H1 (cell line): ENCODE results near the gene SLC7A8. TPM values are rescaled to one million over a fixed set of nuclear protein-coding genes. Genes with fewer than 3 reads are reported as not detected.

Experiments used
- BCL11A ChIP-seq, 2 experiments: IDR thresholded peaks; one replicate each; pipeline ENCODE4 v1.6.1; 2011; ENCODE audit warnings: low read depth in 2 of 2, low read length in 2 of 2, mild to moderate bottlenecking in 2 of 2
- BRCA1 ChIP-seq: IDR thresholded peaks from 2 replicates; pipeline ENCODE4 v1.6.1; 2012; ENCODE audit warnings: low read depth, low read length, improper control_type of control experiment
- EZH2 ChIP-seq: fragments of 200-600 bp; sonication (generic); IDR thresholded peaks from 2 replicates; pipeline ENCODE4 v1.7.1; 2012; ENCODE audit warnings: low read depth, mild to moderate bottlenecking, moderate library complexity, low read length, inconsistent platforms; ENCODE audit not compliant: severe bottlenecking
- HDAC6 ChIP-seq: IDR thresholded peaks from one replicate; pipeline ENCODE4 v1.7.1; 2012; ENCODE audit warnings: low read depth, mild to moderate bottlenecking, inconsistent platforms, low read length, moderate library complexity
- SIRT6 ChIP-seq: IDR thresholded peaks from one replicate; pipeline ENCODE4 v1.7.1; 2012; ENCODE audit warnings: low read length, inconsistent platforms
- polyA plus RNA-seq, 7 experiments: library from polyadenylated mRNA; depleted of rRNA in 3 of 7; stranded (reverse) in 5 of 7; unstranded in 2 of 7; fragments of >200 nt in 5 of 7; fragments of 200-250 nt in 2 of 7; gene quantifications; 1 replicate in 5 of 7; 2 replicates in 1 of 7; 4 replicates in 1 of 7; pipeline versions ENCODE4 v1.2.1 to v1.2.3, GENCODE V29; 2011 to 2013; ENCODE audit warnings: missing spikeins in 2 of 7, mixed read lengths in 2 of 7
- total RNA-seq: library from RNA; stranded (reverse); fragmentation: NEBNext Ultra II Directional; extraction: Animal tissue kit (Norgen Biotek cat#: 25700); gene quantifications from 2 replicates; pipeline ENCODE4 v1.2.1, GENCODE V29; 2021
- TF ChIP-seq, protein P1 (sequence below): fragments of 300-600 bp; sonication (generic); IDR thresholded peaks from 2 replicates; pipeline ENCODE4 v1.7.1; 2012; ENCODE audit warnings: low read length, moderate library complexity, mild to moderate bottlenecking, inconsistent platforms; ENCODE audit not compliant: insufficient replicate concordance

The SLC7A8 gene
- total and polyA plus RNA-seq, 2 of the 8 experiments (the other 6 are each of a cell fraction or from before 2014, with no cell fraction given), result 182 to 204 TPM

DNA sequence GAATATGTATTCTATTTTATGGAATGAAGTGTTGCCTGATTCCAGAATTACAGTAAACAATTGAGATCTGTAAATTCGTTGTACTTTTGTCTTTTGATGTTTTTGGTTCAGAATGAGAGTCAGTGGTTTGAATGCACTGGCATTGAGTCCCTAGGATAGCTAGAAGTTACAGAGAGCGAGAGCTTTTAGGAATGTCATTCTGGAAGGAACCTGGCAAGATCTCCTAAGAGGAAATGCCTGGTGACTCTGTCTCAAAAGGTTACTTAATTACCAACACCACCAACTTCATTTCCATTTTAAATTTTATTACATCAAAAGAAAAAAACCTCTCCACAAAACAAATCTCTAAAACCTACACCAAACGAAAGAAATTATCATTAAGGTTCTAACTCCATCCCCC is 58.4 kb downstream of the SLC7A8 start (continued):
- TF ChIP-seq BRCA1 (no peak), SIRT6 (no peak), BCL11A (IDR thresholded peaks at IDR 0.05; ENCODE audit: low read depth in 2 of 2, low read length in 2 of 2) (no peak), EZH2 (no peak), HDAC6 (no peak)
- TF ChIP-seq, protein P1, sequence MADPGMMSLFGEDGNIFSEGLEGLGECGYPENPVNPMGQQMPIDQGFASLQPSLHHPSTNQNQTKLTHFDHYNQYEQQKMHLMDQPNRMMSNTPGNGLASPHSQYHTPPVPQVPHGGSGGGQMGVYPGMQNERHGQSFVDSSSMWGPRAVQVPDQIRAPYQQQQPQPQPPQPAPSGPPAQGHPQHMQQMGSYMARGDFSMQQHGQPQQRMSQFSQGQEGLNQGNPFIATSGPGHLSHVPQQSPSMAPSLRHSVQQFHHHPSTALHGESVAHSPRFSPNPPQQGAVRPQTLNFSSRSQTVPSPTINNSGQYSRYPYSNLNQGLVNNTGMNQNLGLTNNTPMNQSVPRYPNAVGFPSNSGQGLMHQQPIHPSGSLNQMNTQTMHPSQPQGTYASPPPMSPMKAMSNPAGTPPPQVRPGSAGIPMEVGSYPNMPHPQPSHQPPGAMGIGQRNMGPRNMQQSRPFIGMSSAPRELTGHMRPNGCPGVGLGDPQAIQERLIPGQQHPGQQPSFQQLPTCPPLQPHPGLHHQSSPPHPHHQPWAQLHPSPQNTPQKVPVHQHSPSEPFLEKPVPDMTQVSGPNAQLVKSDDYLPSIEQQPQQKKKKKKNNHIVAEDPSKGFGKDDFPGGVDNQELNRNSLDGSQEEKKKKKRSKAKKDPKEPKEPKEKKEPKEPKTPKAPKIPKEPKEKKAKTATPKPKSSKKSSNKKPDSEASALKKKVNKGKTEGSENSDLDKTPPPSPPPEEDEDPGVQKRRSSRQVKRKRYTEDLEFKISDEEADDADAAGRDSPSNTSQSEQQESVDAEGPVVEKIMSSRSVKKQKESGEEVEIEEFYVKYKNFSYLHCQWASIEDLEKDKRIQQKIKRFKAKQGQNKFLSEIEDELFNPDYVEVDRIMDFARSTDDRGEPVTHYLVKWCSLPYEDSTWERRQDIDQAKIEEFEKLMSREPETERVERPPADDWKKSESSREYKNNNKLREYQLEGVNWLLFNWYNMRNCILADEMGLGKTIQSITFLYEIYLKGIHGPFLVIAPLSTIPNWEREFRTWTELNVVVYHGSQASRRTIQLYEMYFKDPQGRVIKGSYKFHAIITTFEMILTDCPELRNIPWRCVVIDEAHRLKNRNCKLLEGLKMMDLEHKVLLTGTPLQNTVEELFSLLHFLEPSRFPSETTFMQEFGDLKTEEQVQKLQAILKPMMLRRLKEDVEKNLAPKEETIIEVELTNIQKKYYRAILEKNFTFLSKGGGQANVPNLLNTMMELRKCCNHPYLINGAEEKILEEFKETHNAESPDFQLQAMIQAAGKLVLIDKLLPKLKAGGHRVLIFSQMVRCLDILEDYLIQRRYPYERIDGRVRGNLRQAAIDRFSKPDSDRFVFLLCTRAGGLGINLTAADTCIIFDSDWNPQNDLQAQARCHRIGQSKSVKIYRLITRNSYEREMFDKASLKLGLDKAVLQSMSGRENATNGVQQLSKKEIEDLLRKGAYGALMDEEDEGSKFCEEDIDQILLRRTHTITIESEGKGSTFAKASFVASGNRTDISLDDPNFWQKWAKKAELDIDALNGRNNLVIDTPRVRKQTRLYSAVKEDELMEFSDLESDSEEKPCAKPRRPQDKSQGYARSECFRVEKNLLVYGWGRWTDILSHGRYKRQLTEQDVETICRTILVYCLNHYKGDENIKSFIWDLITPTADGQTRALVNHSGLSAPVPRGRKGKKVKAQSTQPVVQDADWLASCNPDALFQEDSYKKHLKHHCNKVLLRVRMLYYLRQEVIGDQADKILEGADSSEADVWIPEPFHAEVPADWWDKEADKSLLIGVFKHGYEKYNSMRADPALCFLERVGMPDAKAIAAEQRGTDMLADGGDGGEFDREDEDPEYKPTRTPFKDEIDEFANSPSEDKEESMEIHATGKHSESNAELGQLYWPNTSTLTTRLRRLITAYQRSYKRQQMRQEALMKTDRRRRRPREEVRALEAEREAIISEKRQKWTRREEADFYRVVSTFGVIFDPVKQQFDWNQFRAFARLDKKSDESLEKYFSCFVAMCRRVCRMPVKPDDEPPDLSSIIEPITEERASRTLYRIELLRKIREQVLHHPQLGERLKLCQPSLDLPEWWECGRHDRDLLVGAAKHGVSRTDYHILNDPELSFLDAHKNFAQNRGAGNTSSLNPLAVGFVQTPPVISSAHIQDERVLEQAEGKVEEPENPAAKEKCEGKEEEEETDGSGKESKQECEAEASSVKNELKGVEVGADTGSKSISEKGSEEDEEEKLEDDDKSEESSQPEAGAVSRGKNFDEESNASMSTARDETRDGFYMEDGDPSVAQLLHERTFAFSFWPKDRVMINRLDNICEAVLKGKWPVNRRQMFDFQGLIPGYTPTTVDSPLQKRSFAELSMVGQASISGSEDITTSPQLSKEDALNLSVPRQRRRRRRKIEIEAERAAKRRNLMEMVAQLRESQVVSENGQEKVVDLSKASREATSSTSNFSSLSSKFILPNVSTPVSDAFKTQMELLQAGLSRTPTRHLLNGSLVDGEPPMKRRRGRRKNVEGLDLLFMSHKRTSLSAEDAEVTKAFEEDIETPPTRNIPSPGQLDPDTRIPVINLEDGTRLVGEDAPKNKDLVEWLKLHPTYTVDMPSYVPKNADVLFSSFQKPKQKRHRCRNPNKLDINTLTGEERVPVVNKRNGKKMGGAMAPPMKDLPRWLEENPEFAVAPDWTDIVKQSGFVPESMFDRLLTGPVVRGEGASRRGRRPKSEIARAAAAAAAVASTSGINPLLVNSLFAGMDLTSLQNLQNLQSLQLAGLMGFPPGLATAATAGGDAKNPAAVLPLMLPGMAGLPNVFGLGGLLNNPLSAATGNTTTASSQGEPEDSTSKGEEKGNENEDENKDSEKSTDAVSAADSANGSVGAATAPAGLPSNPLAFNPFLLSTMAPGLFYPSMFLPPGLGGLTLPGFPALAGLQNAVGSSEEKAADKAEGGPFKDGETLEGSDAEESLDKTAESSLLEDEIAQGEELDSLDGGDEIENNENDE, result no peak
